GM18867 (cell line): ENCODE data around the gene CARD8.

ENCODE experiments used
- ATAC-seq: cut with Tn5 transposase; IDR thresholded peaks from one replicate; pipeline ENCODE4 v1.9.1; 2021; ENCODE audit warnings: mild to moderate bottlenecking, moderate library complexity; ENCODE audit not compliant: unreplicated experiment

The CARD8 gene

GRCh38 chr19:48213959-48214358 is 41.8 kb downstream of the CARD8 start:
- ATAC-seq, result no peak

DNA sequence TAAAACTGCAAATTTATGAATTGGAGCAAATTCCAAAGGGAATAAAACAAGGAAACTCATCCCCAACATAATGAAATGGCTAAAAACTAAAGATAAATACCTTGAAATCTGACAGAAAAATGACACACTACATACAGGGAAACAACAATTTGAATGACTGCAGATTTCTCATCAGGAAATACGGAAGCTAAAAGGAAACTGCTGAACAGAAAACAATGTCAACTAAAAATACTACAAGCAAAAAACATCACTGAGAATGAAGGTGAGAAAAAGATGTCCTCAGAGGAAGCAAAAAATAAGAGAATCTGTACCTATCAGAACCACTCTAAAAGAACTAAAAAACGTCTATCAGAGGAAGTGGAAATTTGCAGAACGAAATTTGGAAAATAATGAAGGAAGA is 45.7 kb downstream of the CARD8 start:
- ATAC-seq, result no peak

- ATAC-seq, result no peak
Measured at GRCh38 chr19:48206397-48207093, 49.2 kb downstream of the CARD8 start.

- ATAC-seq, result peak; percentile 93
Measured at GRCh38 chr19:48203794-48204628, 51.7 kb downstream of the CARD8 start.

DNA sequence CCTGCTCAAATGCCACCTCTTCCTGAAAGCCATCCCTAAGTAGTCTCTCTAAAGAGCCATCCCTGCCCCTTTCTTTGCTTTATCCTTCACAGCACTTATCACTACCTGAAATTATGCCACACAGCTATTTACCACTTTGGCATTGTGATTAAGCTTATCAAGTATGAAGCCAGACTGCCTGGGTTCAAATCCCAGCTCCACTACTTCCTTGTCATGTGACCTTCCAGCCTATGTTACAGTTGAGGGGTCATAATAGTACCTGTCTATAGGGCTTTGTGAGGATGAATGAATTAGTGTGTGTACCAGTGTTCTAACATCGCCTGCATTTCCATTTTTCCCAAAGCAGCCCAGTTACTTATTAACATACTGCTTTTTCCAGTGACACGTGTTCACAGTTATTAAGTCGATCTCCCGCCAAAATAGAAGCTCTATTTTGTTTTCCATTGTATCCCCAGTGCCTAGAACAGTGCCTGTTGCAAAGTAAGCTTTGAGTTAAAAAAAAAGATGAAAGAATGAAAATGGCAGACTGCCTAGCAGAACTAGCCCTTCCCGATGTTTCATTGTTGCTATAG is 52.4 kb downstream of the CARD8 start:
- no peak for ATAC-seq

DNA sequence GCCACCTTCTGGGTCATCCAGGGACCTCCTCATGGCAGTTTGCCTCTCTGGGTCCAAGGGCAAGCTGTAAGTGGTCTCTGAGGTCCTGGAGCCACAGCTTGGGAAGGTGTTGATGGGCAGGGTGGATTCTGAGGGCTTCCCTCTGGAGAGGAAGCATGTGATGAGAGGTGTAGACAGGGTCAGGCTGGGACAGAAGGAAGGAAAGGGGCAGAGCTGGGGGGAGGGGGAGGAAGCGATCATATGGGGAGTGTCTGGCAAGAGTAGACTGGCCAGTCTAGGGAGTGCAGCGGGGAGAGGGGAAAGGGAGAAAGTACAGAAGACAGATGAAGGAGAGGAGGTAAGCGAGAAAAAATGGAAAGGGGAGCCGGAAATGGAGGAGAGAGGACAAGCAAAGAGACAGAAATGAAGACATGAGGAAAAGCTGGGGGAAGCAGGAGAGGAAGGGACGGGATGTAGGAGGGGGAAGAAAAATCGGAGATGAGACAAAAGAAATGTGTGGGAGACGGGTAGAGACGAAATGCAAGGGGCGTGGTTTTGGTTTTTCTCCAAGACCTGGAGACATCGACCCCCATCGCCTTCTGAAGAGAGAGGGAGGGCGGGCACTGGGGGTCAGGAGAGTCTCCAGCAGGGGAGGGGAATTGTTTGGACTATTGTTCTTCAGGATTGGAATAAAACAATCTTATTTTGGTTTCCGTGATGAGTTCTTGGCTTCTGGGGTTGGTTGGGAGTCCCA is 58.6 kb downstream of the CARD8 start:
- no peak for ATAC-seq

DNA sequence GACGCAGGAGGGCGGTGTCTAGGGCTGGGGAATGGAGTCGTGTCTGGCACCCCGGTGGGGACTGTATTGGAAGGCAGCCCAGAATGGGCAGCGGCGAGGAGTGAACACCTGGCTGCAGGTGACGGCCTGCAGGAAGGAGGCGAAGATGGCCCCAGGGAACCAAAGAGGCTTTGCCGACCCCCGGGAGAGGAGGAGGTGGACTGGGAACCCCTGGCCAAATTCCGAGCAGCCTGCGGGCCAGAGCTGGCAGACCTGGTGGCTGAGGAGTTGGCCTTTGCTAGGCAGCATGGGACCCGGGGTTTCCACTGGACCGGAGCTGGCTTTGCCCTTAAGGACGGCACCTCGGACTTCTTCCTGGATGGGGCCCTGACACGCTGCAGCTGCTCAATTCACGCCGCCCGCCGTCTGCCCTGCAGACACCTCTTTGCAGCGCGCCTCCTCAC is 59.4 kb downstream of the CARD8 start:
- ATAC-seq, result no peak

DNA sequence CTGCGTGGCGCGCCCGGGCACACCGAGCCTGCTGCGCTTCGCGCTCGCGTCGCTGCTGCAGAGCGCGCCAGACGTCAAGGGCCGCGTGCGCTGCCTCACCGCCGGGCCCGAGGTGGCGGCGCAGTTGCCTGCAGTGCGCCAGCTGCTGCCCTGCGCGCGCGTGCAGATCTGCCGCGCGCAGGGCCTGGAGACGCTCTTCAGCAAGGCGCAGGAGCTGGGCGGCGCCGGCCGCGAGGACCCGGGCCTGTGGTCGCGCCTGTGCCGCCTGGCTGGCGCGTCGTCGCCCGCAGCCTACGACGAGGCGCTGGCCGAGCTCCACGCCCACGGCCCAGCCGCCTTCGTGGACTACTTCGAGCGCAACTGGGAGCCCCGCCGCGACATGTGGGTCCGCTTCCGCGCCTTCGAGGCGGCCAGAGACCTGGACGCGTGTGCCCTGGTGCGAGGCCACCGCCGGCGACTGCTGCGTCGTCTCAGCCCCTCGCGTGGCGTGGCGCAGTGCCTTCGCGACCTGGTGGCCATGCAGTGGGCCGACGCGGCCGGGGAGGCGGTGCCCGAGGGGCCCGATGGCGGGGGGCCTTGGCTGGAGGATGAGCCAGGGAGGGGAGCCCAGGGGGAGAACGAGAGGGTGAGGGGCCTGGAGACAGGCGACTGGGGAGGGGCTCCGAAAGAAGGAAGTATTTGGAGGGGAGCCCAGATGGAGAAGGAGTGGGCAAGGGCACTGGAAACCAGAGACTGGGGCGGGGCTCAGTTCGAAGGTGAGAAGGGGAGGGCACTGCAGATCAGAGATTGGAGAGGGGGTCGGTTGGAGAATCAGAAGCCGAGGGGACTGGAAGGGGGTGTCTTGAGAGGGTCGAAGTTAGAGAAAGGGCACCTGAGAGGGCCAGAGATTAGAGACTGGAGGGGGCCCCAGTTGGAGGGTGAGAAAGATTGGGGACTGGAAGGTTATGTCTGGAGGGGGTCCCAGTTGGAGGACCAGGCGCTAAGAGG is 60.6 kb downstream of the CARD8 start:
- no peak for ATAC-seq

DNA sequence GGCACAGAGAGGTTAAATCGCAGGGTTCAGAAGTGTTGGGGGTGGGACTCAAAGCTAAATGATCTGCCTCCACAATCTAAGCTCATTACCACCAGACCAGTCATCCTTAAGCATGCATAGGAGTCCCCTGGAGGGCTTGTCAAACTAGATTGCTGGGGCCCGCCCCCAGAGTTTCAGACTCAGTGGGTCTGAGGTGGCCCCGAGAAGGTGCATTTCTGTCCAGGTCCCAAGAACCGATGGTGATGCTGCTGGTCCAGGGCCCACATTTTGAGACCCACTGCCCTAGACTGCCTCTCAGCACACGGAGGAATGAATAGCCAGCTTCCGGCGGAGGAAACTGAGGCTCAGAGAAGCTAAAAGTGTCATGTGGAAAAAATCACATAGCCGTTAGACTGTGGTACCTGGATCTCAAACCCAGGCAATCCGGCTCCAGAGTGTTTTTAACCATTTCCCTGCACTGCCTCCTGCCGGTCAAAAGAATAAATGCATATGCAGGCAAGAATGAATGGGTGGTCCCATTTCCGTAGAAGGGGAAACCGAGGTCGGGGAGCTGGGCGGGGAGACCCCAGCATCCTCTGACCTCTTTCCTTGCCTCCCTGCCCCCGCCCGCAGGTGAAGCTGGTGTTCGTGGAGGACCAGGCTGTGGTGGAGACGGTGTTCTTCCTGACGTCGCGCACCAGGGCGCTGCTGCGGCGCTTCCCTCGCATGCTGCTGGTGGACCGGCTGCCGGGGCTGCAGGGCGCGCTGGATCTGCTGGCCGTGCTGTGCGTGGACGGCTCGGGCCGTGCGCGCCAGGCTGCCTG is 61.5 kb downstream of the CARD8 start:
- ATAC-seq, result no peak

GRCh38 chr19:48192750-48193149 is 63.0 kb downstream of the CARD8 start:
- ATAC-seq, result no peak

- ATAC-seq, result no peak
Measured at GRCh38 chr19:48190885-48191284, 64.8 kb downstream of the CARD8 start.

GRCh38 chr19:48190288-48190884 is 65.3 kb downstream of the CARD8 start:
- no peak for ATAC-seq

DNA sequence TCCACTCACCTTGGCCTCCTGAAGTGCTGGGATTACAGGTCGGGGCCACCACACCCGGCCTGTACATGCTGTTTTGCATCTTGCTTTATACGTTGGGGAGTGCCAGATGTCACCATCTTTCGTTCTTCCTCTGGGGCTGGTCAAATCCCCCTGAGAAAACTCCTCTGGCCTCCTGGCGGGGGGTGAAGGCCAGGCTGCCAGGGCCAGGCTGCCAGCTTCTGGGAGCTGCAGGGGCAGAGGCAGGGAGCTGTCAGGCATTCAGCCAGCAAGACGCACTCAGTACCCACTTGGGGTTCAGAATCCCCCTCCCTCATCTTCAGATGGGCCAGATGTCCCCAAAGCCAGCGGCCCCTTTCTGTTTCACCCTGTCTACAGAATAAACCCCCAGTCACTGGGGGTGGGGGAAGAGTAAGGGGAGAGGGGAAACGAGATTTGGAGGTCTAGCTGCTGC is 69.1 kb downstream of the CARD8 start:
- peak; percentile 44 for ATAC-seq

DNA sequence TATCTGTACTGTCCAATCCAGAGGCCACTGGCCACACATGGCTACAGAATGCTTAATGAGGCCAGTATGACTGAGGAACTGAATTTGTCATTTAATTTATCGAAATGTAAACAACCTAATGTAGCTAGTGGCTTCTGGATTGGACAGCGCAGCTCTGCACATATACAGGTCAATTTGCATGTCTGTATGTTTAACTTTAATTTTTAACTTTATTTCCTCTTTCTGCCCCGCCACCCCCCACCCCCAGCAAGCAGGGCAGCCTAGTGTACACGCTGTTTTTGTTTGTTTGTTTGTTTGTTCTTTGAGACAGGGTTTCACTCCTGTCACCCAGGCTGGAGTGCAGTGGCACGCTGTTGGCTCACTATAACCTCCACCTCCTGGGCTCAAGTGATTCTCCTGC is 69.7 kb downstream of the CARD8 start:
- peak; percentile 32 for ATAC-seq

DNA sequence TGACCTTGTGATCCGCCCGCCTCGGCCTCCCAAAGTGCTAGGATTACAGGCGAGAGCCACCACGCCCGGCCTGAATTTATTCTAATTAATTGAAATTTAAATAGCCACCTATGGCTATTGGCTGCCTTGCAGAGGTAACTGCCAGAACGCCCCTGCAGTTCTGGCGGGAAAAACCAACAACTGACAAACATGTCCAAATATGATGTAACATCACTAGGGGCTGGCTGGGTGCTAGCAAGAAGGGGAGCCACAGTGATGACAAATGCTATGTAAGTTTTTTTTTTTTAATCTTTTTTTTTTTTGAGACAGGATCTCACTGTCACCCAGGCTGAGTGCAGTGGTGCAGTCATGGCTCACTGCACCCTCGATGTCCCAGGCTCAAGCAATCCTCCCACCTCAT is 72.4 kb downstream of the CARD8 start:
- ATAC-seq, result no peak

DNA sequence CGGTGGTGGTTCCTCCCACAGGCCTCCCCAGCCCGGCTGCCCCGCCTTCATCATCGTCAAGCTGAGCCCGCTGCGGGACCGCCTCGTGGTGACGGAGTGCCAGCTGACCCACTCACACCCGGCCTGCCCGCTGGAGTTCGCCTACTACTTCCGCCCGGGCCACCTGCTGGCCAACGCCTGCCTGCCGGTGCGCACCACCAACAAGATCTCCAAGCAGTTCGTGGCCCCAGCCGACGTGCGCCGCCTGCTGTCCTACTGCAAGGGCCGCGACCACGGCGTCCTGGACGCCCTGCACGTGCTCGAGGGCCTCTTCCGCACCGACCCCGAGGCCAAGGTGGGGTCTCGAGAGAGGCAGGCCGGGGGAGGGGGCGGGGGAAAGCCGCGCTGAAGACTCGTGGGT is 73.3 kb downstream of the CARD8 start:
- ATAC-seq, result no peak

- no peak for ATAC-seq
Measured at GRCh38 chr19:48181505-48181904, 74.2 kb downstream of the CARD8 start.

- ATAC-seq, result no peak
Measured at GRCh38 chr19:48176226-48176625, 79.5 kb downstream of the CARD8 start.

DNA sequence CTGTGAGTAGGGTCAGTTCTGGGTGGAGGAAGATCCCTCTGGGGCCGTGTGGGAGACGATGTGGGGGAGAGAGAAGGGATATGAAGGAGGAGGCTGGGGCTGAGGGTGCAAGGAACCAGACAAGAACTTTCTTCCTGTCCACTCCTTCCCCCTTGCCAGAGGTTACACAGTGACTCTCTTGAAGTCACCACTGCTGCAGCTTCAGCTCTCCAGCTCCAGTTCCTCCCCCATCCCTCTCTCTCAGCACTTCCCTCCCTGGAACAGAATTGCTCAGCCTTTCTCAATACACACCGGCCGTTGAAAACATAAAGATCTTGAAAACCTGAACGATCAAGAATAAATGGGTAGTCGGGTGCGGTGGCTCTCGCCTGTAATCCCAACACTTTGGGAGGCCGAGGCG is 80.1 kb downstream of the CARD8 start:
- no peak for ATAC-seq
